H9 (cell line): ENCODE data around the gene CYTH4. TPM values are rescaled to one million over a fixed set of nuclear protein-coding genes. Genes with fewer than 3 reads are reported as not detected.

Source experiments
- DNase-seq: peaks from one replicate; pipeline ENCODE4 v3.0.0-alpha.2; 2017
- H2AFZ ChIP-seq: one replicate; pipeline ENCODE4 v1.6.1; 2013; ENCODE audit warnings: mild to moderate bottlenecking, low read length, control low read depth, moderate library complexity
- H2AK5ac ChIP-seq: 2 replicates; pipeline ENCODE4 v1.6.1; 2013; ENCODE audit warnings: low read length, control low read depth, mixed read lengths; ENCODE audit not compliant: insufficient read length
- H2BK120ac ChIP-seq: one replicate; pipeline ENCODE4 v1.6.1; 2013; ENCODE audit warnings: low read depth, mild to moderate bottlenecking, low read length, control low read depth, inconsistent platforms; ENCODE audit not compliant: poor library complexity, severe bottlenecking
- H2BK12ac ChIP-seq: 2 replicates; pipeline ENCODE4 v1.6.1; 2013; ENCODE audit warnings: low read length, control low read depth, mixed read lengths, low read depth; ENCODE audit not compliant: insufficient read length
- H2BK15ac ChIP-seq: 2 replicates; pipeline ENCODE4 v1.6.1; 2013; ENCODE audit warnings: low read depth, low read length, control low read depth
- H2BK20ac ChIP-seq: one replicate; pipeline ENCODE4 v1.6.1; 2013; ENCODE audit warnings: low read depth, mild to moderate bottlenecking, low read length, control low read depth, inconsistent platforms; ENCODE audit not compliant: poor library complexity, severe bottlenecking
- H2BK5ac ChIP-seq: 2 replicates; pipeline ENCODE4 v1.6.1; 2013; ENCODE audit warnings: low read length, control low read depth, mixed read lengths; ENCODE audit not compliant: insufficient read length
- H3K14ac ChIP-seq: 2 replicates; pipeline ENCODE4 v1.6.1; 2013; ENCODE audit warnings: low read length, control low read depth; ENCODE audit not compliant: insufficient read depth
- H3K18ac ChIP-seq: 2 replicates; pipeline ENCODE4 v1.6.1; 2013; ENCODE audit warnings: low read depth, mild to moderate bottlenecking, mixed read lengths, low read length, control low read depth; ENCODE audit not compliant: insufficient read length
- H3K23ac ChIP-seq: 2 replicates; pipeline ENCODE4 v1.6.1; 2013; ENCODE audit warnings: low read length, control low read depth, mixed read lengths, low read depth; ENCODE audit not compliant: insufficient read length
- H3K23me2 ChIP-seq: 2 replicates; pipeline ENCODE4 v1.6.1; 2013; ENCODE audit warnings: low read depth, mild to moderate bottlenecking, mixed read lengths, low read length, control low read depth; ENCODE audit not compliant: insufficient read length, poor library complexity, severe bottlenecking
- H3K27ac ChIP-seq: 2 replicates; pipeline ENCODE4 v1.5.1; 2013; ENCODE audit warnings: low read length, control low read depth, mixed read lengths, low read depth; ENCODE audit not compliant: insufficient read length
- H3K27me3 ChIP-seq: 2 replicates; pipeline ENCODE4 v1.6.1; 2013; ENCODE audit warnings: low read length, control low read depth, inconsistent platforms; ENCODE audit not compliant: insufficient read depth
- H3K4ac ChIP-seq: 2 replicates; pipeline ENCODE4 v1.6.1; 2013; ENCODE audit warnings: low read depth, mild to moderate bottlenecking, control low read depth, inconsistent platforms, low read length, moderate library complexity
- H3K4me1 ChIP-seq: 2 replicates; pipeline ENCODE4 v1.6.1; 2013; ENCODE audit warnings: low read length, control low read depth, inconsistent platforms; ENCODE audit not compliant: insufficient read depth
- H3K4me2 ChIP-seq: 2 replicates; pipeline ENCODE4 v1.6.1; 2013; ENCODE audit warnings: low read length, control low read depth, mixed read lengths; ENCODE audit not compliant: insufficient read length, insufficient read depth
- H3K56ac ChIP-seq: 2 replicates; pipeline ENCODE4 v1.6.1; 2013; ENCODE audit warnings: low read depth, mild to moderate bottlenecking, mixed read lengths, low read length, control low read depth; ENCODE audit not compliant: insufficient read length
- H3K79me1 ChIP-seq: 2 replicates; pipeline ENCODE4 v1.6.1; 2013; ENCODE audit warnings: low read depth, mild to moderate bottlenecking, moderate library complexity, low read length, control low read depth, inconsistent platforms; ENCODE audit not compliant: insufficient read depth, poor library complexity, severe bottlenecking
- H3K79me2 ChIP-seq: 2 replicates; pipeline ENCODE4 v1.6.1; 2013; ENCODE audit warnings: low read length, control low read depth, inconsistent platforms; ENCODE audit not compliant: insufficient read depth
- H3K9ac ChIP-seq: 2 replicates; pipeline ENCODE4 v1.6.1; 2013; ENCODE audit warnings: low read length, control low read depth, mixed read lengths; ENCODE audit not compliant: insufficient read length; ENCODE audit errors: extremely low read depth
- H3K9me3 ChIP-seq: one replicate; pipeline ENCODE4 v1.6.1; 2013; ENCODE audit warnings: low read depth, low read length, inconsistent platforms; ENCODE audit not compliant: control insufficient read depth
- H3T11ph ChIP-seq: one replicate; pipeline ENCODE4 v1.6.1; 2013; ENCODE audit warnings: mild to moderate bottlenecking, low read length, control low read depth, inconsistent platforms
- H4K20me1 ChIP-seq: one replicate; pipeline ENCODE4 v1.6.1; 2013; ENCODE audit not compliant: control insufficient read depth, insufficient read length, insufficient read depth
- H4K5ac ChIP-seq: 2 replicates; pipeline ENCODE4 v1.6.1; 2013; ENCODE audit warnings: low read depth, mild to moderate bottlenecking, mixed read lengths, low read length, control low read depth; ENCODE audit not compliant: insufficient read length
- H4K8ac ChIP-seq: replicated peaks from 2 replicates; pipeline ENCODE4 v1.6.1; 2013; ENCODE audit warnings: low read length, control low read depth, mixed read lengths, low read depth; ENCODE audit not compliant: insufficient read length
- H4K91ac ChIP-seq: 2 replicates; pipeline ENCODE4 v1.6.1; 2013; ENCODE audit warnings: low read depth, mild to moderate bottlenecking, moderate library complexity, mixed read lengths, low read length, control low read depth; ENCODE audit not compliant: insufficient read length
- H3K27ac Mint-ChIP-seq, 3 experiments: 2 replicates in 2 of 3; 3 replicates in 1 of 3; pipeline ENCODE4 v1.8.0; 2020 to 2021; ENCODE audit warnings: mixed read lengths in 3 of 3, mild to moderate bottlenecking in 1 of 3, moderate library complexity in 1 of 3
- H3K27me3 Mint-ChIP-seq: 2 replicates; pipeline ENCODE4 v1.8.0; 2021; ENCODE audit warnings: low read depth, mild to moderate bottlenecking, moderate library complexity, mixed read lengths
- H3K36me3 Mint-ChIP-seq, 3 experiments: 2 replicates in 2 of 3; 3 replicates in 1 of 3; pipeline ENCODE4 v1.8.0; 2020 to 2021; ENCODE audit warnings: low read depth in 3 of 3, mixed read lengths in 3 of 3; ENCODE audit not compliant: insufficient read depth in 1 of 3
- H3K4me1 Mint-ChIP-seq, 2 experiments: 2 replicates each; pipeline ENCODE4 v1.8.0; 2020; ENCODE audit warnings: mixed read lengths in 2 of 2
- H3K4me3 Mint-ChIP-seq, 2 experiments: 2 replicates in 1 of 2; 3 replicates in 1 of 2; pipeline ENCODE4 v1.8.0; 2020 to 2021; ENCODE audit warnings: mild to moderate bottlenecking in 2 of 2, mixed read lengths in 2 of 2, moderate library complexity in 1 of 2
- H3K9me3 Mint-ChIP-seq, 2 experiments: 2 replicates in 1 of 2; 3 replicates in 1 of 2; pipeline ENCODE4 v1.8.0; 2020; ENCODE audit warnings: mild to moderate bottlenecking in 2 of 2, mixed read lengths in 2 of 2, moderate library complexity in 1 of 2
- CTCF ChIP-seq: fragments of 200-600 bp; sonication (generic); conservative IDR thresholded peaks from 3 replicates; pipeline ENCODE4 v1.8.0; 2021; ENCODE audit warnings: antibody characterized with exemption, mild to moderate bottlenecking
- WGBS: extraction: QIAGEN DNeasy Blood & Tissue Kit; methylation state at CpG from one replicate; pipeline ENCODE4 v1.1.7; 2013; ENCODE audit warnings: missing lambda C conversion rate, low lambda C conversion rate, mixed read lengths; ENCODE audit not compliant: insufficient read length; ENCODE audit errors: extremely low coverage; 5-methylcytosine and 5-hydroxymethylcytosine counted together
- total RNA-seq: library from RNA; stranded (reverse); gene quantifications from 2 replicates; pipeline ENCODE4 v1.2.1, GENCODE V29; 2021

The CYTH4 gene
- total RNA-seq, 1 experiment from 2014 or later = not detected

- peaks cover 10% of the 10 kb centered on the region for H3K23me2 ChIP-seq
- no peaks in the 10 kb centered on the region for H3K4me1 ChIP-seq
- H3K23ac ChIP-seq = no peak overlapping the region
- peak overlapping the region; percentile 69 for H3K4me2 ChIP-seq
- no peak overlapping the region for H2BK120ac ChIP-seq
- Mint-ChIP-seq H3K4me1 (peaks cover 16 to 53% of the 10 kb centered on the region in 2 experiments), H3K4me3 (peak overlapping the region; percentile 56 to 87), H3K9me3 (no peaks in the 10 kb centered on the region), H3K27me3 (peaks cover 72% of the 10 kb centered on the region), H3K36me3 (no peaks in the 10 kb centered on the region), H3K27ac (no peak overlapping the region)
- H2BK5ac ChIP-seq = no peak overlapping the region
- H3K14ac ChIP-seq = no peak overlapping the region
- peak; percentile 74 for DNase-seq
- peak; percentile 60 for TF ChIP-seq CTCF
- no peaks in the 10 kb centered on the region for H3K9me3 ChIP-seq
- no peak overlapping the region for H2AK5ac ChIP-seq
- H4K20me1 ChIP-seq = no peaks in the 10 kb centered on the region
- no peak overlapping the region for H2BK12ac ChIP-seq
- H3K79me2 ChIP-seq = no peaks in the 10 kb centered on the region
- no peaks in the 10 kb centered on the region for H3K79me1 ChIP-seq
- no peak overlapping the region for H4K8ac ChIP-seq
- H3K27ac ChIP-seq = no peak overlapping the region
- H3K4ac ChIP-seq = no peak overlapping the region
- no peak overlapping the region for H3K9ac ChIP-seq
- no peak overlapping the region for H4K5ac ChIP-seq
- H3K56ac ChIP-seq = no peak overlapping the region
- no peak overlapping the region for H2BK20ac ChIP-seq
- no peak overlapping the region for H2AFZ ChIP-seq
- no peak overlapping the region for H4K91ac ChIP-seq
- H2BK15ac ChIP-seq = no peak overlapping the region
- H3K27me3 ChIP-seq = peaks cover 3% of the 10 kb centered on the region; the same call in 1 of the 2 replicates
- no peak overlapping the region for H3K18ac ChIP-seq
- WGBS = no CpG with 5 or more reads among the region's 50 CpGs
- no peak overlapping the region for H3T11ph ChIP-seq
These were observed 52.8 kb downstream of the CYTH4 start for GRCh38 chr22:37334859-37335805.
